Sigmoid colon (tissue), 4 donors: ENCODE data around the gene OGFR.

Experiments used
- CTCF ChIP-seq, 4 experiments: fragments of 450-650 bp in 3 of 4; fragments of 200-600 bp in 1 of 4; IDR thresholded peaks; one replicate each; pipeline ENCODE4 v1.5.1; 2016 to 2019; ENCODE audit warnings: antibody characterized with exemption in 4 of 4, mild to moderate bottlenecking in 3 of 4, moderate library complexity in 2 of 4
- EP300 ChIP-seq, 4 donors: sonication (generic); formaldehyde crosslinking; IDR thresholded peaks; one replicate each; pipeline ENCODE4 v1.6.1; 2017; ENCODE audit warnings: antibody characterized with exemption in 4 of 4
- POLR2AphosphoS5 ChIP-seq, 4 donors: sonication (generic); formaldehyde crosslinking; IDR thresholded peaks; one replicate each; pipeline ENCODE4 v1.6.1; 2017; ENCODE audit warnings: antibody characterized with exemption in 4 of 4

DNA sequence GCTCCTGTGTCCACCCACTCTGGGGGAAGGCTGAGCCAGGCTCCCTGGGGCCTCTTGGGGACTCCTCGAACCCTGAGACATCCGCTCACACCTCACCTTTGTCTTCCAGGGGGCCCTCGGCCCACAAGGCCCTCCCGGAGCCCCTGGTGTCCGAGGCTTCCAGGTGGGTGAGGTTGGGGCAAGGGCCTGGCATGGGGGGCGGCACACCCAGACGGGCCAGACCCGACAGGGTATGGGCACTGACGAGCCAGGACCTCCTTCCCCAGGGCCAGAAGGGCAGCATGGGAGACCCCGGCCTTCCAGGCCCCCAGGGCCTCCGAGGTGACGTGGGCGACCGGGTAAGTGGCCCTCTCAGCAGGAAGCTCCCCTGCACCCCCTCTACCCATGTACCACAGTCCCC lies 25.6 kb downstream of the OGFR start:
- TF ChIP-seq CTCF (IDR thresholded peaks at IDR 0.05) (no peak), EP300 (IDR thresholded peaks at IDR 0.05) (no peak), POLR2AphosphoS5 (IDR thresholded peaks at IDR 0.05) (no peak)
